Measurements from ENCODE around the gene XYLT2. TPM values are rescaled to one million over a fixed set of nuclear protein-coding genes. Genes with fewer than 3 reads are reported as not detected.

XYLT2 gene
- total and polyA plus RNA-seq, 2 of the 8 experiments (the other 6 are each of a cell fraction or from before 2014, with no cell fraction given) = 28.0 to 29.9 TPM

- no peak overlapping the region for H3K14ac ChIP-seq (ENCODE audit: insufficient read length)
- H4K20me1 ChIP-seq (replicated peaks in 1 of 2; ENCODE audit: control insufficient read depth in 1 of 2, insufficient read depth in 2 of 2, low read length in 2 of 2) = no peaks in the 10 kb centered on the region
- H3K9ac ChIP-seq (replicated peaks in 1 of 4; ENCODE audit: extremely low read depth in 1 of 4, low read depth in 3 of 4, low read length in 3 of 4) = no peak overlapping the region
- 89% methylated on average over 6 of the region's 6 CpGs; no CpG with 5 or more reads in 1 of the 2 experiments for WGBS, 2 experiments (ENCODE audit: extremely low coverage in 1 of 2, insufficient coverage in 1 of 2, insufficient read length in 1 of 2, insufficient replicate concordance in 2 of 2, low coverage in 1 of 2, low lambda C conversion rate in 2 of 2, missing lambda C conversion rate in 1 of 2)
- H3K4me3 ChIP-seq (ENCODE audit: extremely low read depth in 1 of 4, insufficient read depth in 2 of 4, low read depth in 3 of 4, low read length in 4 of 4) = no peak overlapping the region
- DNase-seq (ENCODE audit: low read depth in 1 of 2, low spot score in 2 of 2) = no peak
- no peak overlapping the region for H3K4ac ChIP-seq (replicated peaks; ENCODE audit: insufficient read length, low read depth, low read length)
- CTCF ChIA-PET (ENCODE audit: partially characterized antibody) = no interaction called here
- H3K18ac ChIP-seq (ENCODE audit: extremely low read depth, low read length) = no peak overlapping the region
- no peak for FAIRE-seq
- H3K9me3 ChIP-seq (ENCODE audit: insufficient read depth in 2 of 2, low read depth in 1 of 2, low read length in 1 of 2) = 0 out of 4 replicates have a peak, but pooled peaks cover 0 to 3% of the 10 kb centered on the region in 2 experiments
- H2BK5ac ChIP-seq (ENCODE audit: low read depth, low read length) = no peak overlapping the region
- H2BK20ac ChIP-seq (ENCODE audit: low read length) = no peak overlapping the region
- H3K79me2 ChIP-seq (ENCODE audit: control insufficient read depth in 1 of 2, insufficient read depth in 2 of 2, low read length in 2 of 2) = no peaks in the 10 kb centered on the region
- no peak overlapping the region for H2BK120ac ChIP-seq (replicated peaks; ENCODE audit: low read depth, low read length)
- no peaks in the 10 kb centered on the region for H3K79me1 ChIP-seq (ENCODE audit: low read depth, low read length)
- H3K23me2 ChIP-seq (ENCODE audit: low read depth, low read length) = no peaks in the 10 kb centered on the region
- H2AFZ ChIP-seq (ENCODE audit: low read length) = no peak overlapping the region
- no peak overlapping the region for H2AK5ac ChIP-seq (ENCODE audit: low read depth, low read length)
- H3K27me3 ChIP-seq (replicated peaks in 1 of 4; ENCODE audit: control insufficient read depth in 3 of 4, extremely low read depth in 1 of 4, insufficient read depth in 3 of 4, low read length in 3 of 4) = no peaks in the 10 kb centered on the region
- POLR2A ChIA-PET (ENCODE audit: partially characterized antibody) = no interaction called here
- no peak overlapping the region for H3K56ac ChIP-seq (replicated peaks; ENCODE audit: insufficient read length, low read depth, low read length)
- no peak overlapping the region for H4K8ac ChIP-seq (ENCODE audit: extremely low read depth, insufficient read depth, low read length)
- no peak overlapping the region for H2BK12ac ChIP-seq (ENCODE audit: low read depth, low read length)
- peaks cover 2 to 13% (median 7%) of the 10 kb centered on the region in 4 experiments; a peak in 4 of 7 replicates for H3K4me1 ChIP-seq (replicated peaks in 1 of 4; ENCODE audit: control insufficient read depth in 3 of 4, insufficient read depth in 4 of 4, low read length in 3 of 4)
- 0 out of 2 replicates have a peak overlapping the region, but pooled peaks have one; percentile 33 for H2BK15ac ChIP-seq (ENCODE audit: low read length)
- H3K4me2 ChIP-seq (ENCODE audit: insufficient read depth in 1 of 2, low read depth in 2 of 2, low read length in 2 of 2) = no peak overlapping the region
- H3K27ac ChIP-seq (ENCODE audit: low read depth, low read length) = no peak overlapping the region
- no peak overlapping the region for H4K91ac ChIP-seq (replicated peaks; ENCODE audit: insufficient read length, low read length)
- no peak overlapping the region for H4K5ac ChIP-seq (ENCODE audit: insufficient read length, low read depth, low read length)
- H3K36me3 ChIP-seq (ENCODE audit: control insufficient read depth in 2 of 4, insufficient read depth in 4 of 4, low read length in 3 of 4) = no peaks in the 10 kb centered on the region
- no peak overlapping the region for H3K23ac ChIP-seq (ENCODE audit: insufficient read length)
- TF ChIP-seq USF2 (IDR thresholded peaks at IDR 0.05; ENCODE audit: low read length) = no peak
- TF ChIP-seq ASH2L (IDR thresholded peaks at IDR 0.05; ENCODE audit: low read length) = no peak
- TF ChIP-seq FOSL1 (IDR thresholded peaks at IDR 0.05; ENCODE audit: insufficient read depth, low read depth, low read length) = no peak
- no peak for TF ChIP-seq CHD2 (IDR thresholded peaks at IDR 0.05; ENCODE audit: low read length)
- TF ChIP-seq SP4 (IDR thresholded peaks at IDR 0.05; ENCODE audit: low read length) = no peak
- TF ChIP-seq RFX5 (IDR thresholded peaks at IDR 0.05; ENCODE audit: borderline replicate concordance, low read depth, low read length) = no peak
- no peak for TF ChIP-seq RBBP5 (IDR thresholded peaks at IDR 0.05; ENCODE audit: borderline replicate concordance, low read depth, low read length)
- no peak for TF ChIP-seq ATF3 (IDR thresholded peaks at IDR 0.05; ENCODE audit: insufficient read depth, low read depth, low read length)
- no peak for TF ChIP-seq JUN (IDR thresholded peaks at IDR 0.05; ENCODE audit: low read depth, low read length)
- no peak for TF ChIP-seq SP2 (IDR thresholded peaks at IDR 0.05; ENCODE audit: low read length)
- TF ChIP-seq MAX (IDR thresholded peaks at IDR 0.05) = no peak
- TF ChIP-seq BACH1 (IDR thresholded peaks at IDR 0.05; ENCODE audit: low read length) = no peak
- TF ChIP-seq NRF1 (IDR thresholded peaks at IDR 0.05; ENCODE audit: low read depth, low read length) = no peak
Measured at GRCh38 chr17:50314456-50315011, 31.4 kb upstream of the XYLT2 start.
